GM18526 (cell line): ENCODE results near the gene GNB2.

ENCODE experiments used
- POLR2A ChIP-seq: IDR thresholded peaks from 3 replicates; pipeline ENCODE4 v1.6.1; 2011; ENCODE audit not compliant: insufficient read length; ENCODE audit errors: extremely low read depth

The GNB2 gene

DNA sequence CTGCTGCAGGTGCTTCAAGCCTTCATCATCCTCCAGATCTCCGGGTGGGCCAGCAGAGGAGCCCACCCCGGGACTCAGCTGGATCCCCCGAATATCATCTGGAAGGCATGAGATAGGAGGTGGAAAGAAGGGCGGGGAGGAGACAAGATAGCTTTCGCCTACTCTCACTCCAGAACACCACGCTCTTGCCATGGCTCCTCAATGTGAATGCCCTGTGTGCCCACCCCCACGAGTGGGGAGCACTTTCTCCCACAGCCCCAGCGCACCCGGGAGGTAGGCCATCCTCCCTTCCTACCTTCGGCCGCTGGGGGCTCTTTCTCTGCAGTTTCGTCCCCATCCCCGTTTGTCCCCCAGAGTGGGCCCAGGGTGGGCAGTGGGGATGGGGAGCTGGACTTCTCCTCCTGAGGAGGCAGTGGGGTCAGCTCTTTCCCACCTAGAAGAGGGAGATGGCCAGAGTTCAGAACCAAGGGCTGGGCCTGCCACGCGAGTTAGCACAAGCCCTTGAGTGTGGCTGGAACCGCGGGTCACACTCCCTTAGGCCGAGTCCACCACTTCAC lies 11.6 kb downstream of the GNB2 start:
- no peak for TF ChIP-seq POLR2A

DNA sequence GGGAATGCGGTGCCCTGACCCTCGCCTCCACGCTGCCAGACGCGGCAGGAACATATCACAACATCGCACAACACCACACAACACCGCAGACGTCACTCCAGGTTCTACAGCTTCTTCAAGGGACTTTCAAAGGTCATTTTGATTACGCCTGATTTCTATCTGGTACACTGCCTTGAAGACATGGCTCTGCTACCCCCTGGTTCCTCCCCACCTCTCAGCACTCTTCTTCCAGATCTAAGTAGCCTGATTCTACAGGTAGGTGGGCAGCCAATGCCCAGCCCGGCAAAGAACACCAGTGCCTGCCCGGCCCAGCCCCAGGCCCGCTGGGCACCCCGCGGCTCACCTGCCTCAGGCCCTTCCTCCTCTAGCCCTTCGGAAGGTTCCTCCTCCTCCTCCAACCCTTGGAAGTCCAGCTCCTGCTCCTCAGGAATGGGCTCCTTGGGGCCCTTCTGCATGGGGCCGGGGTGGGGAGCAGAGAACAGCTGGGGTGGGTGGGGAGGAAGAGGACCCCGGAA lies 12.1 kb downstream of the GNB2 start:
- TF ChIP-seq POLR2A: no peak

- TF ChIP-seq POLR2A: no peak
Observed at GRCh38 chr7:100686201-100686821, 12.8 kb downstream of the GNB2 start.

- TF ChIP-seq POLR2A: no peak
Observed at GRCh38 chr7:100686822-100687211, 13.3 kb downstream of the GNB2 start.

DNA sequence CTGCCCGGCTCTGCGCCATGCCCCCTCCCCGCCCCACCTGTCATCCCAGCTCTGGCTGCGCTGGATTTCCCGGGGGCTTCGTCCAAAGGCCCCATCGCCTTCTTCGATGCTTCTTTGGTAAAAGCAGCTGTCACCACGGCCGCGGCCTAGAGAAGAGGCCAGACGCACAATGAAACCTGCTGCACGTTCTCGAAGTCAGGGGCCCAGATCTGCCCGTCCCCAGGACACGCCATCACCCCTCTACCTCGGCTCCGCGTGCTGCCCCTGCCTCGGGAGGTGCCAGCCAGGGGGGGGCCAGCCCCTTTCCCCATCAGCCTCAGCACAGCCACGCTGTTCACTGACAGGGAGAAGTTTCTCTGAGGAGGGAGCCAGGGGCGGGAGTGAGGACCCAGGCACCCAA lies 13.7 kb downstream of the GNB2 start:
- no peak for TF ChIP-seq POLR2A

DNA sequence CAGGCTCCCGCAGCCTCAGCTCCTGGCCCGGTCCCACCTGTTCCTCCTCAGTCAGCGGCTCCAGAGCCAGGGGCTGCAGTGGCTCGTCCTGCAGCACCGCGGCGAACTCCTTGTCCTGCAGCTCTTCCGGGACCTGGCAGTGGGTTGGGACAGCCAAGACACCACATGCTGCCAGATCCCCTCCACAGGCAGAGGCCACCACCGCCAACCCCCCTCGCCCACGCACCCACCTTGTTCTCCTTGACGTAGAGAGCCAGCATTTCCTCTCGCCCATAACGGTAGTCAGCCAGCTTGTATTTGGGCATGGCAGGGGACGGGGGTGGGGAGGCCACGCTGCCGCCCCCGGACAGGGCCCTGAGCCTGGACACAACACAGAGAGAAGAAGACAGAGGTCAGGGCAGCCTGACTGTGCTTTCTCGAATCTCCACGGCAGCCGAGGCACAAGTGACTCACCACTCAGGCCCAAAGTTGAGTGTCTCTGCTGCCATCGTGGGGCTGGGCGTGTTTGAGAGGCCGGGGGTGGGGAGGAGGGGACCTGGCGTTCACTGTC lies 14.3 kb downstream of the GNB2 start:
- no peak for TF ChIP-seq POLR2A

- TF ChIP-seq POLR2A: no peak
Observed at GRCh38 chr7:100688326-100688860, 14.9 kb downstream of the GNB2 start.

DNA sequence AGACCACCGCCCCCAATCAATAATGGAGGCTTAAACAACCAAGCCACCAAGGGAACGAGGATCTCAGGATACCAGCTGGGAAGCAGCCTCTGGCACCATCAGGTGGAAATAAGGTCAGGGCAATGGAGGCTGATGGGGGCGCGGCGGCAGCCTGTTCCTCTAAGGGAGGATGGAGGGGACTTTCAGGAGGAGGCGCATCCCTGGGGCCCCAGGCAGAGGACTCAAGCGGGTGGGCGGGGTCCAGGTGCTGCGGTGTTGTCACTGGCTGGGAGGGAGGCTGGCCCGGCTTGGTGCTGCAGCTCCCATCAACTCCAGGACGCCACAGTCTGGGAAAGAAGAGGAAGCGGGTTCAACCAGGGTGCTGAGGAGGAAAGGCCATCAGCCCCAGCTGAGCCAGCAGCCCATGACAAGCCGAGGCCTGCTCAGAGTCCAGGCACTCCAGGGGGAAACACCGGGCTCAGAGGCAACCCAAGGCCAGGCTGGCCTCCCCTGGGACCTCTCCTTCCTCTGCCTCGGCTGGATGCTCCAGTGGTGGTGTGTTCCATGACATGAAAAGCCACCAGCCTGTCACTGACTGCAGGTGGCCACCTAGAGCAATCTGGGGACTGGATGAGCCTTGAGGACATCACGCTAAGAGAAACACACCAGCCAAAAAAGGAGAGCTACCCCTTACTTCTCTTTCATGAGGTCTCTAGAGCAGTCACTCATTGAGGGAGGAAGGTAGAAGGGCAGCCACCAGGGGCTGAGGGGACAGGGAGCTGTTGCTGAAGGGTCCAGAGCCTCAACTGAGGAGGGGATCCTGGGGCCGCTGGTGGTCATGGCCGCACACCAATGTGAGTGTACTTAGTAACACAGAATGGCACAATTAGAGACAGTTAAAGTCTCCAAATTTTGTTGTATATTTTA lies 15.9 kb downstream of the GNB2 start:
- TF ChIP-seq POLR2A: no peak

GRCh38 chr7:100691676-100692577 lies 18.4 kb downstream of the GNB2 start:
- no peak for TF ChIP-seq POLR2A

DNA sequence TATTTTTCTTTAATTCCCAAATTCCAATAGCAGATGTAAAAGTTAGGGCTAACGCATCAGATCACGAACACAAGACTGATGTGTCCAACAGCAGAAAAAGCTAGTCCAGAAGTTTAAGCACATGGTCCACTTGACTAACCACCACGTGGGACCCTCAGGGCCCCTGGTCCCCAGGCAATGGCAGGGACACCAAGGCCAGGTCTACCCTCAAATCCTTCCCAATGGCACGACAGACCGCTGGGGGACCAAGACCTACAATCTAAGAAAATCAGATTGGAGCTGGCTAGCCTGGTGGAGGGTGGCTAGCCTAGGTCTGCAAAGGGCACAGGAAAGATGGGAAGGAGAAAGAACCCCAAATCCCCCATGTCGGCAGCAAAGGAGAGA lies 19.0 kb downstream of the GNB2 start:
- TF ChIP-seq POLR2A: no peak

- TF ChIP-seq POLR2A: no peak
Observed at GRCh38 chr7:100693312-100694097, 20.0 kb downstream of the GNB2 start.

- peak; percentile 15 for TF ChIP-seq POLR2A
Observed at GRCh38 chr7:100694098-100694745, 20.7 kb downstream of the GNB2 start, which contains the start of gene GIGYF1. Gene GIGYF1 (minus strand): TSS chr7:100694250. CDS start chr7:100688238, 6,012 bp downstream.

- TF ChIP-seq POLR2A: no peak
Observed at GRCh38 chr7:100696123-100696521, 22.6 kb downstream of the GNB2 start.
